ENCODE measurements around the gene ADGRG1.

GRCh38 chr16:57700781-57701551 lies 72.5 kb downstream of the ADGRG1 start:
- no peak for TF ChIP-seq EZH2 (IDR thresholded peaks at IDR 0.05; ENCODE audit: borderline replicate concordance)
- TF ChIP-seq CTCF (IDR thresholded peaks at IDR 0.05; ENCODE audit: poor library complexity), result no peak
- TF ChIP-seq EZH2phosphoT487 (IDR thresholded peaks at IDR 0.05; ENCODE audit: low read depth, severe bottlenecking, unreplicated experiment), result no peak
